HepG2 (cell line): Measurements from ENCODE around the gene CRISPLD2. TPM values are rescaled to one million over a fixed set of nuclear protein-coding genes. Genes with fewer than 3 reads are reported as not detected.
A peak's percentile ranks its signal among the peaks of the same experiment; 100 is the strongest.

Experiments
- ATAC-seq: fragments of 200-7000 bp; cut with Tn5 transposase; 3 replicates; pipeline ENCODE4 v1.9.1; 2020; ENCODE audit warnings: mild to moderate bottlenecking, moderate library complexity
- BruUV-seq: library from RNA; stranded (reverse); fragments of 400-500 nt; replicated peaks from 2 replicates; lab custom pipeline; 2021; lab: Mats Ljungman, UMichigan
- CTCF ChIA-PET: fragments of 300-600 bp; formaldehyde crosslinking; extraction: SDS; loops from one replicate; lab custom pipeline; 2021; ENCODE audit warnings: low total read pairs, inconsistent platforms, low intra/inter-chr PET ratio; lab: Yijun Ruan, JAX
- POLR2A ChIA-PET: fragments of 350-600 bp; sonication (Branson Sonifier 250); formaldehyde crosslinking; loops from one replicate; lab custom pipeline; 2020; ENCODE audit warnings: antibody characterized with exemption, inconsistent platforms; lab: Yijun Ruan, JAX
- DNase-seq: peaks from one replicate; pipeline ENCODE4 v3.0.0-alpha.2; 2015; ENCODE audit warnings: low spot score
- FAIRE-seq: peaks from 3 replicates; lab custom pipeline; 2011; peaks lifted over from hg19 to GRCh38; lab: Jason Lieb, UNC
- H2AFZ ChIP-seq: one replicate; pipeline ENCODE4 v1.6.1; 2011; ENCODE audit warnings: low read length, inconsistent platforms
- H3K27ac ChIP-seq: fragments of 300-600 bp; 3 replicates; pipeline ENCODE4 v1.8.0; 2011; ENCODE audit warnings: mixed run types, mild to moderate bottlenecking, mixed read lengths, low read length, inconsistent platforms; ENCODE audit not compliant: insufficient read depth; ENCODE audit errors: extremely low read length
- H3K27me3 ChIP-seq, 2 experiments: fragments of 200-600 bp in 1 of 2; 2 replicates in 1 of 2; 3 replicates in 1 of 2; pipeline versions ENCODE4 v1.6.0 to v1.8.0; 2011; ENCODE audit warnings: low read length in 2 of 2, mild to moderate bottlenecking in 2 of 2, moderate library complexity in 2 of 2, inconsistent platforms in 1 of 2; ENCODE audit not compliant: insufficient read depth in 2 of 2, control insufficient read depth in 1 of 2
- H3K36me3 ChIP-seq, 2 experiments: fragments of 200-600 bp in 1 of 2; replicated peaks in 1 of 2; 2 replicates in 1 of 2; 3 replicates in 1 of 2; pipeline versions ENCODE4 v1.5.1 to v1.8.0; 2011; ENCODE audit warnings: low read length in 2 of 2, inconsistent platforms in 1 of 2; ENCODE audit not compliant: insufficient read depth in 2 of 2, control insufficient read depth in 1 of 2
- H3K4me1 ChIP-seq: 2 replicates; pipeline ENCODE4 v1.5.1; 2012; ENCODE audit warnings: low read length, inconsistent platforms; ENCODE audit not compliant: insufficient read depth
- H3K4me2 ChIP-seq: 2 replicates; pipeline ENCODE4 v1.6.0; 2011; ENCODE audit warnings: low read depth, low read length, inconsistent platforms
- H3K4me3 ChIP-seq, 3 experiments: fragments of 200-600 bp in 1 of 3; sonication (generic), shearing (Covaris generic) in 1 of 3; replicated peaks in 1 of 3; 2 replicates each; pipeline ENCODE4 v1.5.1; 2011 to 2016; ENCODE audit warnings: low read length in 3 of 3, inconsistent platforms in 2 of 3, low read depth in 2 of 3, mild to moderate bottlenecking in 2 of 3, control low read depth in 1 of 3, mixed read lengths in 1 of 3; ENCODE audit not compliant: insufficient read depth in 1 of 3
- H3K79me2 ChIP-seq: one replicate; pipeline ENCODE4 v1.6.1; 2011; ENCODE audit warnings: low read length, inconsistent platforms; ENCODE audit not compliant: insufficient read depth
- H3K9ac ChIP-seq: 2 replicates; pipeline ENCODE4 v1.6.0; 2011; ENCODE audit warnings: mild to moderate bottlenecking, low read depth, low read length, inconsistent platforms; ENCODE audit not compliant: insufficient read depth
- H3K9me3 ChIP-seq: 2 replicates; pipeline ENCODE4 v1.5.1; 2012; ENCODE audit warnings: mild to moderate bottlenecking, low read length
- H4K20me1 ChIP-seq: 2 replicates; pipeline ENCODE4 v1.6.0; 2011; ENCODE audit warnings: inconsistent platforms, mild to moderate bottlenecking, low read length, moderate library complexity; ENCODE audit not compliant: insufficient read depth
- FOXK2 ChIP-seq: fragments of 450-650 bp; IDR thresholded peaks from 2 replicates; pipeline ENCODE4 v1.6.1; 2016
- GATAD2A ChIP-seq: IDR thresholded peaks from 2 replicates; pipeline ENCODE4 v1.6.1; 2016
- HIVEP1 ChIP-seq: sonication (generic); formaldehyde crosslinking; IDR thresholded peaks from 2 replicates; pipeline ENCODE4 v1.4.0; 2020; ENCODE audit warnings: mild to moderate bottlenecking, missing genetic modification reagents
- ISX ChIP-seq: sonication (generic); formaldehyde crosslinking; conservative IDR thresholded peaks from 2 replicates; pipeline ENCODE4 v1.5.0; 2020; ENCODE audit warnings: missing genetic modification reagents
- PCBP2 ChIP-seq: fragments of 200-400 bp; formaldehyde crosslinking; optimal IDR thresholded peaks from 2 replicates; pipeline ENCODE3; 2018; ENCODE audit warnings: low read length, low read depth; ENCODE audit not compliant: poor library complexity, severe bottlenecking
- PRMT3 ChIP-seq: sonication (generic); formaldehyde crosslinking; IDR thresholded peaks from 2 replicates; pipeline ENCODE4 v1.8.1; 2022; ENCODE audit warnings: low read depth, mild to moderate bottlenecking, moderate library complexity, missing genetic modification reagents, borderline replicate concordance
- PRPF4 ChIP-seq: fragments of 200-400 bp; formaldehyde crosslinking; IDR thresholded peaks from 2 replicates; pipeline ENCODE4 v1.6.1; 2016; ENCODE audit warnings: low read length, low read depth; ENCODE audit not compliant: poor library complexity, severe bottlenecking
- RARG ChIP-seq: sonication (generic); formaldehyde crosslinking; IDR thresholded peaks from 2 replicates; pipeline ENCODE4 v1.4.0; 2020; ENCODE audit warnings: low read depth, mild to moderate bottlenecking, missing genetic modification reagents
- RXRA ChIP-seq: sonication (generic); formaldehyde crosslinking; IDR thresholded peaks from 2 replicates; pipeline ENCODE4 v1.5.1; 2020; ENCODE audit warnings: missing genetic modification reagents
- ZNF205 ChIP-seq: IDR thresholded peaks from 2 replicates; pipeline ENCODE4 v1.6.1; 2018; ENCODE audit warnings: missing biosample characterization, missing genetic modification reagents
- WGBS: methylation state at CpG from one replicate; pipeline ENCODE4 v1.1.6; 2017; ENCODE audit warnings: low lambda C conversion rate; 5-methylcytosine and 5-hydroxymethylcytosine counted together
- in situ Hi-C: cut with HindIII; loops from 2 replicates; pipeline ENCODE4 v1.10.0; 2017; ENCODE audit warnings: low pct_unique_long_range_greater_than_20kb; ENCODE audit not compliant: extremely low pct_ligation_motif_present
- intact Hi-C: fragments of 100-400 bp; cut with micrococcal nuclease; formaldehyde crosslinking; loops from one replicate; pipeline ENCODE4 v1.10.0; 2022; ENCODE audit not compliant: unreplicated experiment
- polyA plus RNA-seq, 8 experiments: library from polyadenylated mRNA; depleted of rRNA in 3 of 8; stranded (reverse) in 7 of 8; unstranded in 1 of 8; fragments of >200 nt; fragmentation: Illumina TruSeq in 4 of 8; extraction: Trizol in 4 of 8; gene quantifications; 2 replicates each; pipeline versions ENCODE4 v1.2.1 to v1.2.3, GENCODE V29; 2011 to 2016; ENCODE audit warnings: low read depth in 4 of 8, missing spikeins in 1 of 8, mixed read lengths in 1 of 8; ENCODE audit not compliant: insufficient read depth in 1 of 8
- total RNA-seq, 5 experiments: library from RNA; depleted of rRNA; stranded (reverse); fragments of >200 nt; fragmentation: Illumina TruSeq; extraction: Trizol; gene quantifications; 2 replicates each; pipeline ENCODE4 v1.2.3, GENCODE V29; 2016; ENCODE audit warnings: low read depth in 1 of 5
- TF ChIP-seq, protein P1 (sequence below): sonication (generic); formaldehyde crosslinking; IDR thresholded peaks from 2 replicates; pipeline ENCODE4 v1.4.0; 2020; ENCODE audit warnings: mild to moderate bottlenecking, missing genetic modification reagents
- TF ChIP-seq, protein P2 (sequence below): sonication (generic); formaldehyde crosslinking; IDR thresholded peaks from 2 replicates; pipeline ENCODE4 v1.5.0; 2020; ENCODE audit warnings: missing genetic modification reagents

The CRISPLD2 gene
- total and polyA plus RNA-seq, 2 of the 13 experiments (the other 11 are each of a cell fraction or from before 2014, with no cell fraction given): 0.04 to 0.31 TPM

DNA sequence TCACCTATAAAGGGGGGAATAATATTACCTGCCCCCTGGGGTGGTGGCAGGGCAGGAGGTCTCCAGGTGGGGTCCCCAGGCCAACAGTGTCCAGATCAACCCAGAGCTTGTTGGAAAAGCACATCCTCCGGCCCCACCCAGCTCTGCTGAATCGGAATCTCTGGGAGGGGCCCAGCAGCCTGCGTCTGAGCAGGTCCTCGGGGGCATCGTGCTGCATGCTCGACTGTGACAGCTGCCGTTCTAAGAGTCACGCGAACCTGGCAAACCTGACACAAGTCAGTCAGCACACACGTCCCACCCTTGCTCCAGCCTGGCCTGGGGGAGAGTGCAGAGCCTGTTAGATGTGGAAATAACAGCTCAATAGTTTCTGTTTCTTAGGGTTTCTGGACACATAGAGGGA, 72.3 kb downstream of the CRISPLD2 start:
- no peak for TF ChIP-seq GATAD2A (CRISPR knock-in tag)
- TF ChIP-seq ISX (CRISPR knock-in tag): no peak
- TF ChIP-seq, protein P1, sequence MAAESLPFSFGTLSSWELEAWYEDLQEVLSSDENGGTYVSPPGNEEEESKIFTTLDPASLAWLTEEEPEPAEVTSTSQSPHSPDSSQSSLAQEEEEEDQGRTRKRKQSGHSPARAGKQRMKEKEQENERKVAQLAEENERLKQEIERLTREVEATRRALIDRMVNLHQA: no peak
- TF ChIP-seq, protein P2, sequence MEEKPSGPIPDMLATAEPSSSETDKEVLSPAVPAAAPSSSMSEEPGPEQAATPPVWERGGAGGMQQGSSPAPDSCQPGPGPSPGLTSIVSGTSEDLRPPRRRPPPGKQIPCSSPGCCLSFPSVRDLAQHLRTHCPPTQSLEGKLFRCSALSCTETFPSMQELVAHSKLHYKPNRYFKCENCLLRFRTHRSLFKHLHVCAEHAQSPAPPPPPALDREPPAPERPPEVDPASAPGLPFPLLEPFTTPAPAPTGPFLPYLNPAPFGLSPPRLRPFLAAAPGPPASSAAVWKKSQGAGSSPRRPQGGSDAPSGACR (CRISPR knock-in tag): no peak
- no peak for TF ChIP-seq RXRA (CRISPR knock-in tag)
- TF ChIP-seq PRPF4: no peak
- no peak for TF ChIP-seq ZNF205
- DNase-seq (no peak), FAIRE-seq (no peak), ATAC-seq (no peak)
- no TSS peak for BruUV-seq
- CTCF ChIA-PET: no interaction called here
- Histone ChIP-seq H3K36me3 (no peaks in the 10 kb centered on the region), H3K27me3 (peaks cover 7 to 20% of the 10 kb centered on the region in 2 experiments; a peak in 3 of 5 replicates), H3K4me1 (peaks cover 11% of the 10 kb centered on the region), H4K20me1 (no peaks in the 10 kb centered on the region), H2AFZ (no peak overlapping the region), H3K27ac (no peak overlapping the region), H3K4me2 (no peak overlapping the region), H3K9me3 (no peaks in the 10 kb centered on the region), H3K9ac (no peak overlapping the region), H3K4me3 (no peak overlapping the region), H3K79me2 (no peaks in the 10 kb centered on the region)
- in situ Hi-C loops (no loop called here), intact Hi-C loops (no loop called here)
- WGBS: 51% methylated on average over 9 of the region's 10 CpGs
- POLR2A ChIA-PET: no interaction called here

DNA sequence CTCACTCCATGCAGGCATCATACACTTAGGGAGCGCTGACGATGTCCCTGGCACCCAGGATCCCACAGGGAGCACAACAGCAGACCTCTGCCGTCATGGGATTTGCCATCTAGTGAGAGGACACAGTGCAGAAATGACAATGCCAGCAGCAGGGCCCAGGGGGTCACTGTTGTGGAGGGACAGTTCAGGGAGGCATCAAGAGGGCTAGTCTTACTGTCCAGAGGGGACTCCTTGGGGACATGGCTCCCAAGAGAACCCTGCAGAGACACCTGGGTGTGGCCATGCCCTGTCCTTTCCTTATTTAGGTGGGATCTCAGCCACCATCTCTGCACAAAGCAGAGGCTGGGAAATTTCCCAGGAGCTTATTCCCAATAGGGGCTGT, 73.7 kb downstream of the CRISPLD2 start:
- in situ Hi-C loops: no loop called here
- POLR2A ChIA-PET: no interaction called here
- TF ChIP-seq FOXK2: no peak
- TF ChIP-seq PCBP2: no peak
- TF ChIP-seq PRMT3 (CRISPR knock-in tag): no peak
- no peak for TF ChIP-seq RARG (CRISPR knock-in tag)
- no peak for TF ChIP-seq HIVEP1 (CRISPR knock-in tag)
- TF ChIP-seq, all 625 proteins: peak for 0
- Histone ChIP-seq H3K27me3 (peaks cover 7 to 17% of the 10 kb centered on the region in 2 experiments; a peak in 3 of 5 replicates), H3K9ac (no peak overlapping the region), H2AFZ (no peak overlapping the region), H3K79me2 (no peaks in the 10 kb centered on the region), H3K4me3 (no peak overlapping the region), H3K9me3 (no peaks in the 10 kb centered on the region), H3K36me3 (no peaks in the 10 kb centered on the region), H3K4me2 (peak overlapping the region; percentile 13; the same call in 1 of the 2 replicates), H3K27ac (no peak overlapping the region), H4K20me1 (no peaks in the 10 kb centered on the region), H3K4me1 (peaks cover 11% of the 10 kb centered on the region)
- CTCF ChIA-PET: no interaction called here
- no peak for FAIRE-seq
- 64% methylated on average over 3 of the region's 3 CpGs for WGBS
- BruUV-seq: no TSS peak
- DNase-seq: no peak
- peak; percentile 24 for ATAC-seq
- intact Hi-C loops: no loop called here
